HepG2 (cell line): ENCODE results near the gene DHX16. TPM values are rescaled to one million over a fixed set of nuclear protein-coding genes. Genes with fewer than 3 reads are reported as not detected.

Experiments used
- ATAC-seq: fragments of 200-7000 bp; cut with Tn5 transposase; 3 replicates; pipeline ENCODE4 v1.9.1; 2020; ENCODE audit warnings: mild to moderate bottlenecking, moderate library complexity
- BruUV-seq: library from RNA; stranded (reverse); fragments of 400-500 nt; replicated peaks from 2 replicates; lab custom pipeline; 2021; lab: Mats Ljungman, UMichigan
- CTCF ChIA-PET: fragments of 300-600 bp; formaldehyde crosslinking; extraction: SDS; loops from one replicate; lab custom pipeline; 2021; ENCODE audit warnings: low total read pairs, inconsistent platforms, low intra/inter-chr PET ratio; lab: Yijun Ruan, JAX
- POLR2A ChIA-PET: fragments of 350-600 bp; sonication (Branson Sonifier 250); formaldehyde crosslinking; loops from one replicate; lab custom pipeline; 2020; ENCODE audit warnings: antibody characterized with exemption, inconsistent platforms; lab: Yijun Ruan, JAX
- DNase-seq: peaks from one replicate; pipeline ENCODE4 v3.0.0-alpha.2; 2015; ENCODE audit warnings: low spot score
- FAIRE-seq: peaks from 3 replicates; lab custom pipeline; 2011; peaks lifted over from hg19 to GRCh38; lab: Jason Lieb, UNC
- H2AFZ ChIP-seq: one replicate; pipeline ENCODE4 v1.6.1; 2011; ENCODE audit warnings: low read length, inconsistent platforms
- H3K27ac ChIP-seq: fragments of 300-600 bp; 3 replicates; pipeline ENCODE4 v1.8.0; 2011; ENCODE audit warnings: mixed run types, mild to moderate bottlenecking, mixed read lengths, low read length, inconsistent platforms; ENCODE audit not compliant: insufficient read depth; ENCODE audit errors: extremely low read length
- H3K27me3 ChIP-seq, 2 experiments: fragments of 200-600 bp in 1 of 2; 2 replicates in 1 of 2; 3 replicates in 1 of 2; pipeline versions ENCODE4 v1.6.0 to v1.8.0; 2011; ENCODE audit warnings: low read length in 2 of 2, mild to moderate bottlenecking in 2 of 2, moderate library complexity in 2 of 2, inconsistent platforms in 1 of 2; ENCODE audit not compliant: insufficient read depth in 2 of 2, control insufficient read depth in 1 of 2
- H3K36me3 ChIP-seq, 2 experiments: fragments of 200-600 bp in 1 of 2; replicated peaks in 1 of 2; 2 replicates in 1 of 2; 3 replicates in 1 of 2; pipeline versions ENCODE4 v1.5.1 to v1.8.0; 2011; ENCODE audit warnings: low read length in 2 of 2, inconsistent platforms in 1 of 2; ENCODE audit not compliant: insufficient read depth in 2 of 2, control insufficient read depth in 1 of 2
- H3K4me1 ChIP-seq: 2 replicates; pipeline ENCODE4 v1.5.1; 2012; ENCODE audit warnings: low read length, inconsistent platforms; ENCODE audit not compliant: insufficient read depth
- H3K4me2 ChIP-seq: 2 replicates; pipeline ENCODE4 v1.6.0; 2011; ENCODE audit warnings: low read depth, low read length, inconsistent platforms
- H3K4me3 ChIP-seq, 3 experiments: fragments of 200-600 bp in 1 of 3; sonication (generic), shearing (Covaris generic) in 1 of 3; replicated peaks in 1 of 3; 2 replicates each; pipeline ENCODE4 v1.5.1; 2011 to 2016; ENCODE audit warnings: low read length in 3 of 3, inconsistent platforms in 2 of 3, low read depth in 2 of 3, mild to moderate bottlenecking in 2 of 3, control low read depth in 1 of 3, mixed read lengths in 1 of 3; ENCODE audit not compliant: insufficient read depth in 1 of 3
- H3K79me2 ChIP-seq: one replicate; pipeline ENCODE4 v1.6.1; 2011; ENCODE audit warnings: low read length, inconsistent platforms; ENCODE audit not compliant: insufficient read depth
- H3K9ac ChIP-seq: 2 replicates; pipeline ENCODE4 v1.6.0; 2011; ENCODE audit warnings: mild to moderate bottlenecking, low read depth, low read length, inconsistent platforms; ENCODE audit not compliant: insufficient read depth
- H3K9me3 ChIP-seq: 2 replicates; pipeline ENCODE4 v1.5.1; 2012; ENCODE audit warnings: mild to moderate bottlenecking, low read length
- H4K20me1 ChIP-seq: 2 replicates; pipeline ENCODE4 v1.6.0; 2011; ENCODE audit warnings: inconsistent platforms, mild to moderate bottlenecking, low read length, moderate library complexity; ENCODE audit not compliant: insufficient read depth
- ARNT ChIP-seq: fragments of 450-650 bp; IDR thresholded peaks from 2 replicates; pipeline ENCODE4 v1.6.1; 2017
- ARNT2 ChIP-seq: sonication (generic); formaldehyde crosslinking; IDR thresholded peaks from 2 replicates; pipeline ENCODE4 v1.8.0; 2022; ENCODE audit warnings: mild to moderate bottlenecking, low read depth, missing genetic modification reagents, moderate library complexity
- CBFB ChIP-seq: sonication (generic); formaldehyde crosslinking; IDR thresholded peaks from 2 replicates; pipeline ENCODE4 v1.4.0; 2020; ENCODE audit warnings: missing genetic modification reagents
- CENPBD1 ChIP-seq: sonication (generic); formaldehyde crosslinking; IDR thresholded peaks from 2 replicates; pipeline ENCODE4 v1.8.0; 2022; ENCODE audit warnings: missing genetic modification reagents, low read depth, mild to moderate bottlenecking, borderline replicate concordance
- CERS6 ChIP-seq: sonication (generic); formaldehyde crosslinking; IDR thresholded peaks from 2 replicates; pipeline ENCODE4 v1.5.0; 2020; ENCODE audit warnings: missing genetic modification reagents
- GLMP ChIP-seq: sonication (generic); formaldehyde crosslinking; IDR thresholded peaks from 2 replicates; pipeline ENCODE4 v1.9.0; 2021; ENCODE audit warnings: missing genetic modification reagents, mild to moderate bottlenecking, borderline replicate concordance
- GMEB2 ChIP-seq: IDR thresholded peaks from 2 replicates; pipeline ENCODE4 v1.6.1; 2016; ENCODE audit warnings: missing biosample characterization, missing genetic modification reagents, low read depth
- KLF6 ChIP-seq: IDR thresholded peaks from 2 replicates; pipeline ENCODE4 v1.8.0; 2016; ENCODE audit warnings: missing biosample characterization, missing genetic modification reagents
- MEF2D ChIP-seq: sonication (generic); formaldehyde crosslinking; IDR thresholded peaks from 2 replicates; pipeline ENCODE4 v1.5.1; 2020; ENCODE audit warnings: mild to moderate bottlenecking, missing genetic modification reagents
- MEIS2 ChIP-seq: sonication (generic); formaldehyde crosslinking; IDR thresholded peaks from 2 replicates; pipeline ENCODE4 v1.9.0; 2021; ENCODE audit warnings: mild to moderate bottlenecking, missing genetic modification reagents
- TBX3 ChIP-seq: fragments of 450-650 bp; IDR thresholded peaks from 2 replicates; pipeline ENCODE4 v1.6.1; 2017; ENCODE audit warnings: antibody characterized with exemption, mild to moderate bottlenecking, inconsistent platforms, borderline replicate concordance
- ZBTB4 ChIP-seq: sonication (generic); formaldehyde crosslinking; IDR thresholded peaks from 2 replicates; pipeline ENCODE4 v1.4.0; 2020; ENCODE audit warnings: missing genetic modification reagents, mild to moderate bottlenecking, borderline replicate concordance
- ZFP90 ChIP-seq: sonication (generic); formaldehyde crosslinking; IDR thresholded peaks from 2 replicates; pipeline ENCODE4 v1.8.0; 2022; ENCODE audit warnings: missing genetic modification reagents, mild to moderate bottlenecking, inconsistent platforms, borderline replicate concordance
- ZNF552 ChIP-seq: sonication (generic); formaldehyde crosslinking; IDR thresholded peaks from 2 replicates; pipeline ENCODE4 v1.9.0; 2022; ENCODE audit warnings: missing genetic modification reagents, mild to moderate bottlenecking, borderline replicate concordance
- ZNF629 ChIP-seq: sonication (generic); formaldehyde crosslinking; conservative IDR thresholded peaks from 2 replicates; pipeline ENCODE4 v1.5.0; 2020; ENCODE audit warnings: missing genetic modification reagents
- WGBS: methylation state at CpG from one replicate; pipeline ENCODE4 v1.1.6; 2017; ENCODE audit warnings: low lambda C conversion rate; 5-methylcytosine and 5-hydroxymethylcytosine counted together
- in situ Hi-C: cut with HindIII; loops from 2 replicates; pipeline ENCODE4 v1.10.0; 2017; ENCODE audit warnings: low pct_unique_long_range_greater_than_20kb; ENCODE audit not compliant: extremely low pct_ligation_motif_present
- intact Hi-C: fragments of 100-400 bp; cut with micrococcal nuclease; formaldehyde crosslinking; loops from one replicate; pipeline ENCODE4 v1.10.0; 2022; ENCODE audit not compliant: unreplicated experiment
- polyA plus RNA-seq, 8 experiments: library from polyadenylated mRNA; depleted of rRNA in 3 of 8; stranded (reverse) in 7 of 8; unstranded in 1 of 8; fragments of >200 nt; fragmentation: Illumina TruSeq in 4 of 8; extraction: Trizol in 4 of 8; gene quantifications; 2 replicates each; pipeline versions ENCODE4 v1.2.1 to v1.2.3, GENCODE V29; 2011 to 2016; ENCODE audit warnings: low read depth in 4 of 8, missing spikeins in 1 of 8, mixed read lengths in 1 of 8; ENCODE audit not compliant: insufficient read depth in 1 of 8
- total RNA-seq, 5 experiments: library from RNA; depleted of rRNA; stranded (reverse); fragments of >200 nt; fragmentation: Illumina TruSeq; extraction: Trizol; gene quantifications; 2 replicates each; pipeline ENCODE4 v1.2.3, GENCODE V29; 2016; ENCODE audit warnings: low read depth in 1 of 5

DHX16 gene
- total and polyA plus RNA-seq, 2 of the 13 experiments (the other 11 are each of a cell fraction or from before 2014, with no cell fraction given): 57.0 to 58.5 TPM

- 21% methylated on average over 22 of the region's 22 CpGs for WGBS
- Histone ChIP-seq H3K79me2 (no peaks in the 10 kb centered on the region), H3K4me2 (peak overlapping the region; percentile 84), H3K27ac (no peak overlapping the region), H2AFZ (no peak overlapping the region), H3K9me3 (no peaks in the 10 kb centered on the region), H4K20me1 (no peaks in the 10 kb centered on the region), H3K27me3 (no peaks in the 10 kb centered on the region), H3K36me3 (no peaks in the 10 kb centered on the region), H3K4me3 (peak overlapping the region; percentile 77 to 84 (median 81)), H3K4me1 (peaks cover 71% of the 10 kb centered on the region), H3K9ac (peak overlapping the region; percentile 65)
- POLR2A ChIA-PET: interaction anchor here (0.9 to 3.0 kb wide), 14 partner anchors 8 to 195 kb away, joined by 3 to 23 read pairs (median 4); partner anchors contain the start of genes DHX16, IER3, MDC1 and MRPS18B
- TSS peak; percentile 58 for BruUV-seq
- CTCF ChIA-PET: interaction anchor here (1.7 kb wide), 1 partner anchor 9 kb away, joined by 6 read pairs; no protein-coding TSS in a partner anchor
- FAIRE-seq (no peak), DNase-seq (no peak), ATAC-seq (peak; percentile 3)
- in situ Hi-C loops: loop anchor here (25.0 kb wide), 1 partner anchor 399 kb away; no protein-coding TSS in a partner anchor
- intact Hi-C loops: loop anchor here (1.0 kb wide), 1 partner anchor 34 kb away; no protein-coding TSS in a partner anchor
- TF ChIP-seq ZFP90 (0 out of 2 replicates have a peak, but pooled peaks have one; percentile 44), TBX3 (no peak), MEF2D (CRISPR knock-in tag) (no peak), ARNT2 (no peak), ZBTB4 (CRISPR knock-in tag) (peak; percentile 17; the same call in 1 of the 2 replicates), ZNF629 (CRISPR knock-in tag) (no peak), ARNT (no peak), CBFB (CRISPR knock-in tag) (no peak), GLMP (no peak), CENPBD1 (CRISPR knock-in tag) (no peak), GMEB2 (CRISPR knock-in tag) (no peak), CERS6 (no peak), MEIS2 (CRISPR knock-in tag) (no peak), ZNF552 (CRISPR knock-in tag) (no peak), KLF6 (CRISPR knock-in tag) (no peak)
Measured at GRCh38 chr6:30687659-30688431, 15.0 kb upstream of the DHX16 start.
